Measurements from ENCODE around the gene SOX5.
"Not testable (repeated sequence)": the region's sequence is repeated elsewhere in the genome, so short reads cannot be mapped to it uniquely, and the experiment has no call there.

The SOX5 gene

DNA sequence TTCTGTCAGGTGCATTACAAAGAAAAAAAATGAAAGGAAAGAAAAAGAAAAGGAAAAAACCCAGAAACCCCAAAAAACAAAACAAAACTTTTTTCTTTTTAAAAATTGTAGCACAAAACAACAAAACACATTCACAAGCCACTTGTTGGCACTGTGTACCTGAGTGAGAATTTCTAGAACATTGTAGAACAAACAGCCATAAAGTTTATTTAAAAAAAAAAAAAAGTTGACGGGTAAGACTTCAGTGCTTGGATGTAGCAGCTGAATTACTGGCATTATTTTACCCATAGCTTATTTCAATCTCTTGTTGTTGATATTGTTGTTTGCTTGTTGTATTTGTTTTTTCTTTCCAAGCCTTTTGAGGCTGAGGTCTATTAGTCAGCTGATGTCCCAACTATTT, 415.8 kb downstream of the SOX5 start:
- no peak for DNase-seq

DNA sequence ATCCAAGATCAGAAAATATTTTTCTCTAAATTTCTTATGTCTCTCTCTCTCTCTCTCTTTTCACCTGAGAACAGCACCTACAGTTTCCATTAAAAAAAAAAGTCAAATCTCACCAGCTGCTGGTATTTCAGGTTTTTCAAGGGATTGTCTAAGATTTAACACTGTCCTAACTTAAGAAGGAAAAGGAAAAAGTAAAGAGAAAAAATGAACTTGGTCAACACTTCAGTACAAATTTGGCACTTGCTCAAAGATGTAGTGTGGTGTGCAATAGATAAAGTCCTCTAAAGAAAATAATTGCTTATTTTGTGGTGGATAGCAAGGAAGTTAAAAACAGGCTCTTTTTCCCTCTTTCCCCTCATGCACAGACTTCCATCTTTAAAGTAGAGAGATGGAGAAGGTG, 416.2 kb downstream of the SOX5 start:
- DNase-seq = no peak

DNA sequence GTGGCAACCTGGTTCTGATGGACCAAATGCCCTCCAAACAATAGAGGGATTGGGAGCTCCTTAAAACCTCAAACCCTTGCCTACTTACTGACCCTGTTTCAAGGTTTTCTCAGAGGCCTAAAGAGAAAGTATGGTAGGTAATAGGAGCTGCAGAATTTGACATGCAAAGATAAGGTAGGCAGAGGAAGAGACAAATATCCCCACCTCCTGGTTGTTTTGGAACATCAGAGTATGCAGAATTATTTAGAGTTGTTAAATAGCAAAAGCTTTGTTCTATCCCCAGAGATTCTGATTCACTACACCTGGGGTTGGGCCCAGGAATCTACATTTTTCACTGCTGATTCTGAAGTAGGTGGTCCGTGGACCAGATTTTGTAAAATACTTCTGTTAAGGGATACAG, 421.2 kb downstream of the SOX5 start:
- DNase-seq = no peak

DNA sequence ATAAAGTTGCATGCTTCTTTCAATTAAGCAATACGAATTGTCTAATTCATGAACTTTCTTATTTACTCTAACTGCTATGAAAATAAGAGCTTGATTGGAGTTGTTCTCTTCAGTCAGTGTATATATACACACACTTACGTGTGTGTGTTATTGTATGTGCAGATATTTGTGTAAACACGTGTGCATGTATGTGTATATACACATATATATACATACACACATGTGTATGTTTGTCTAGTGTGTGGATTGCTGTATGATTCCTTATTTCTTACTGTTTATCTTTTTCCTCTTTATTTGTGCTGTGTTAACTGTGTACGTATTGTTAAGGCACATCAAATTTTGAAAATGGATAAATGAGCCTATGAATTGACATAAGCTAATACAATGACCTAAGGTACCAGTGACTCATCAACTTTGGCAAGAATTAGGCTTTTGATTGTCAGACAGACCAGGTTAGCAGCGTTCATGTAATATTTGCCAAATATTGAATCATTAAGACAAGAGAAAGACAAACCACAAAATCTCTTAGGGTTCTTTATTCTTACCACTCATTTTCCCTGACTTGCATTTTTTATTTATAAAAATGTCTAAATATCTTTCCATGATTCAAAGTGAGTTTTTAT, 423.9 kb downstream of the SOX5 start:
- no peak for DNase-seq

DNA sequence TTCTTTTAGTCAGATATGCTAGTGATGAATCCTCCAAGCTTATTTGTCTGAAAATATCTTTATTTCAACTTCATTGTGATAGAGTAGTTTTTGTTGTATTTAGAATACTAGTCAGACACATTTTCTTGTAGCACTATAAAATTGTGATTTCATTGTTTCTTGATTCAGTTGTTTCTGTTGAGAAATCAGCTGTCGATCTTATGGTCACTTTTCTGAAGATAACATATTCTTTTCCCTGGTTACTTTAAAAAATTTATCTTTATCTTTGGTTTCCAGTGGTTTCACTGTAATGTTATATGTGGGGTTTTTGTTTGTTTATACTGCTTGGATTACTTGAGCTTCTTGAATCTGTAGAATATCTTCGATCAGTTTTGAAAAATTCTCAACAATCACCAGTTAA, 426.1 kb downstream of the SOX5 start:
- DNase-seq = no peak

DNA sequence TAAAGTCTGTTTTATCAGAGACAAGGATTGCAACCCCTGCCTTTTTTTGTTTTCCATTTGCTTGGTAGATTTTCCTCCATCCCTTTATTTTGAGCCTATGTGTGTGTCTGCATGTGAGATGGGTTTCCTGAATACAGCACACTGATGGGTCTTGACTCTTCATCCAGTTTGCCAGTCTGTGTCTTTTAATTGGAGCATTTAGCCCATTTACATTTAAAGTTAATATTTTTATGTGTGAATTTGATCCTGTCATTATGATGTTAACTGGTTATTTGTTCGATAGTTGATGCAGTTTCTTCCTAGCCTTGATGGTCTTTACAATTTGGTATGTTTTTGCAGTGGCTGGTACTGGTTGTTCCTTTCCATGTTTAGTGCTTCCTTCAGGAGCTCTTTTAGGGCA, 430.0 kb downstream of the SOX5 start:
- DNase-seq = not testable (repeated sequence)

DNA sequence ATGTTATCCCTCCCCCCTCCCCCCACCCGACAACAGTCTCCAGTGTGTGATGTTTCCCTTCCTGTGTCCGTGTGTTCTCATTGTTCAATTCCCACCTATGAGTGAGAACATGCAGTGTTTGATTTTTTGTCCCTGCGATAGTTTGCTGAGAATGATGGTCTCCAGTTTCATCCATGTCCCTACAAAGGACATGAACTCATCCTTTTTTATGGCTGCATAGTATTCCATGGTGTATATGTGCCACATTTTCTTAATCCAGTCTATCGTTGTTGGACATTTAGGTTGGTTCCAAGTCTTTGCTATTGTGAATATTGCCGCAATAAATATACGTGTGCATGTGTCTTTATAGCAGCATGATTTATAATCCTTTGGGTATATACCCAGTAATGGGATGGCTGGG, 433.7 kb downstream of the SOX5 start:
- DNase-seq = not testable (repeated sequence)

DNA sequence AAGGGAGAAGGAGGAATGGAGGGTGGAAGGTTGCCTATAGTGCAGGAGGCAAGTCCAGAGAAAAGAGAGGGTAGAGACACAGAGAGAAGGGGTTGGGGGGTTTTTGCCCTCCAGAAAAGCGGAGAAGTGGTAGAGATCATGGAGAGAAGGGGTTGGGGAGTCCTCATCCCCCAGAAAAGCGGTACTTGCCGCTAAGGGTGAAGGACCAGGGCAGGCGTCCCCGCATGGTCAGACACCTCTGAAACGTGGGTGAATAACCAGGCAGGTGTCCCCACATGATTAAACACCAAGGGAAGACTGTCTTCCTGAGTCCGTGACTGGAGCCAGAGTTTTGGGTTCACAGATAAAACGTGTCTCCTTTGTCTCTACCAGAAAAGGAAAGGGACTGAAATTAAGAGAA, 439.0 kb downstream of the SOX5 start:
- DNase-seq = no peak

DNA sequence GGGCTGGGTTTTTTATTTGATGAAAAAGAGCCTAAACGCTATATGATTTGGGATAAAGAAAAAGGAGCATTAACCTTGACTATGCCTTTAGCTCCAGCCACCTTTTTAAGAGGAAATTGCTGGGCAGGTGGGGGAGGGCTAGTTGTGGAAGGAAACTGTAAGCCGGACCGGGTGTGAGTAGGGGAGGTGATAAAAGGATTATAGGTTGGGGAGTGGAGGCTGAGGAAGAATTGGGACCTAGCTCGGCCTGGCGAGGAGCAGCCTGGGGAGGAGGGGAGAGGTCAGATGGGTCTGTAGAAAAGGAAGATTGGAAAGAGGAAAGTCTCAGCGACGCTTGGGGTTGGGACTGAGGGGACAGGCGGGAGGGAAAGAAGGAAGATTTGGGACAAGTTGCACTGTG, 439.6 kb downstream of the SOX5 start:
- not testable (repeated sequence) for DNase-seq

DNA sequence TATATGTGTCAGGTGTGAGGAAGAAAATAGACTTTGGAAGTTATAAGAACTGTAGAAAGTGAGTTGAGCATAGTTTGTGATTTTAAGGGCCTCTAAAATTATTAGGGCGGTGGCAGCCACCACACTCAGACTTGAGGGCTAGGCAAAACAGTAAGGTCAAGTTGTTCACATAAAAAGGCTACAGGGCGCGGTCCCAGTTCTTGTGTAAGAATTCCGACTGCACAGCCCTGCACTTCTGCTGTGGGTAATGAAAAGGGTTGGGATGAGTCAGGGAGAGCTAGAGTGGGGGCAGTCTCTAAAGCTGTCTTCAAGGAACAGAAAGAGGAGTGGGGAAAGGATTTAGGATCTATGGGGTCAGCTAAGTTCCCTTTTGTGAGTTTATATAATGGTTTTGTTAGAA, 441.7 kb downstream of the SOX5 start:
- DNase-seq = not testable (repeated sequence)

DNA sequence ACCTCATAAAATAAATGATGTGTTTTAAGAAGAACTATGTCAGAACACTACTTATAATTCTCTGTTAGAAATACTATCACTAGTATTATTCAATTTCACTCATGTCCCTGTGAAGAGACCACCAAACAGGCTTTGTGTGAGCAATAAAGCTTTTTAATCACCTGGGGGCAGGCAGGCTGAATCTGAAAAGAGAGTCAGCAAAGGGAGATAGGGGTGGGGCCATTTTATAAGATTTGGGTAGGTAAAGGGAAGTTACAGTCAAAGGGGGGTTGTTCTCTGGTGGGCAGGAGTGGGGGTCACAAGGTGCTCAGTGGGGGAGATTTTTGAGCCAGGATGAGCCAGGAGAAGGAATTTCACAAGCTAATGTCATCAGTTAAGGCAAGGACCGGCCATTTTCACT, 443.7 kb downstream of the SOX5 start:
- not testable (repeated sequence) for DNase-seq

DNA sequence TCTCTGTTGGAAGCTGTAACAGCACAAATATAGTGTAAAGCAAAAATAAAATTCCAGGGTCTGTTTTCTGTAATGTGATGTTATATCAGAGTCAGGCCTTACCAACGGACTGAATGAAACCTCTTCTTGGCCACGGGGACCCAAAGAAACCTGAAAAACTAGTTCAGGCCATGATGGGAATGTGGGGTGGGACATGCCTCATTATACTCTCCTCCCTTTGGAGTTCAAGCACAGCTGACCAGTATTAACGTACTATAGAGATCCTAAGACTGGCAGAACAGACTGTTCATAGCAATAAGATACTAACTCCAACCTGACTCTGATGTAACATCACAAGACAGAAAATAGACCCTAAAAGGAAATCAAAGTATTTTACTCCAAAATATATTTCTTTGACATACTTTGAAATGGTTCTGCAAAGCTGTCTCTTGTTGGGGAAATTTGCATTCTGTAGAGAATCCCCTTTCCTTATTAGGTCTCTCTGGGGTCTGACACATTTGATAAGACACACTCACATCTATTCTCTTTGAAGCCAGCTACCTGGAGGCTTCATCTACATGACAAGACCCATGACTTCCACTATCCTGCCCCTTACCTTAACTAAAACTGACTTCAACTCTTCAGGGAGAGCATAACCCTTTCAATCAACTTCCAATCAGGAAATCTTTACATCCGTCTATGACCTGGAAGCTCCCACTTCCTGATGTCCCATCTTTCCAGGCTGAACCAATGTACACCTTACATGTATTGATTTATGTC, 444.6 kb downstream of the SOX5 start:
- no peak for DNase-seq

DNA sequence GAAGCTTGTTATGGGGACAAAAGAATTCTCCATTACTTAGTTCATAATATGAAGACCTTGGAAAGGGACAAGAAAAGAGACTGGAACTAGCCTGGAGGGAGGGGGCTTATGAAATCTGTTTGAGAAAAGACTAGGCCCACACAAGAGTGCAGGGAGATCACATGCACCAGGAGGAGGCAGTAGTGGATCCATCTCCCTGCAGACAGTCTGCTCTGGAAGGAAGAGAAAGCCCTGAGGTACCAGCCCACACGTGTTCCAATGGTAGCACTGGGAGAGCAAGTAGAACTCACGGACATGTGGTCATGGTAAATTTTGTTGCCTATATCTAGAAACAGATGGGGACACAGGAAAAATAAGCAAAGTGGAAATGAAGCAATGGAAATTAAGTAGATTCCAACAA, 445.4 kb downstream of the SOX5 start:
- no peak for DNase-seq

DNA sequence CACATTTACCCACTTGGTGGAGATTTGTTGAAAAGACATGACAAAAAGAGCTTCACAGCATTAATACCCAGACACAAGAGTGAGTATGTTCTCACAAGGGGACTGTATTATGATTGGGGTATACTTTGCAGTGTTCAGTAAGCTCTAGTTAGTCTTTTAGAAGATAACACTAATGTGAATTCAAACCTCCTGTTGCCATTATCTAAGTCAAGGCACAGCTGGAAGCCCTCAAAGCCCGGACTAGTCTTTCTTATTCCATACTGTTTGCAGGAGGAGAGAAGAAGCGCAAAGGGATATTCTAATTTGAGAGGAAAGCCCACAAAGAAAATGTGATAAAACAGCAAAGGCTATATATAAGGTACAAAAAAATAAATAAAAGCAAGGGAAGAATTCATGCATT, 445.9 kb downstream of the SOX5 start:
- no peak for DNase-seq

DNA sequence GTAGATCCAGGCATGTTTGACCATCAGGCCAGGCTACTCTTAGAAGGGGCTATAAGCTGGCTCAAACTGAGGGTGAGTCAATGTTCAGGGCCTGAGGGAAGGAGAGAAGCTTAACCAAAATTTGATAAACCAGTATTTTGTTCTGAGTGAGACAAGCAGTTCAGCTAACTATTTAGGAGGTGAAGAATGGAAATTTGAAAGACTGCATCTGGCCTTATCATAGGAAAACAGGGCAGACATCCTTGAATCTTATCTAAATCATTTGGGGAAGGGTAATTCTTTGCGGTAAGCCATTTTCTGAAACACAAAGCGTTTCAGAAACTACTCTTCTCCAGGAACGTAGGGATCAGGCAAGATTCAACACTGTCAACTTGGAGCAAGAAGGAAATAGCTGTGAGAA, 447.2 kb downstream of the SOX5 start:
- DNase-seq = no peak

DNA sequence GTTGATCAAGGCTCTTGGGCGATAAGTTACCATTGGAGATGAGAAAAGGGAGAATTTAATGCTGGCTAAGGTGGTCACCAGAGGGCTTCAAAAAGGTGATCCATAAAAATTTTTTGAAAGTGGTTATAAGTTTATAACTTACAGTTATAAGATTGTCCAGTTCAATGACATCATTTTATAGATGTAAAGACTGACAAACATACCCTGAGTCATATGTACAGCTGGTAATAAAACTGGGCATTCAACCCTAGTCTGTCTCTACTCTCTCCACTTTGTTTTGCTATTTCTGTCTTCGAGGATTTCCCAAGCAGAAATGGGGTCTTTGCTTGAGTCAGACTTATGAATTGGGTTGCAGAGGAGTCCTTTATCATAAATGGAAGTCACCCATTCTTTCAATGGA, 454.0 kb downstream of the SOX5 start:
- no peak for DNase-seq

DNA sequence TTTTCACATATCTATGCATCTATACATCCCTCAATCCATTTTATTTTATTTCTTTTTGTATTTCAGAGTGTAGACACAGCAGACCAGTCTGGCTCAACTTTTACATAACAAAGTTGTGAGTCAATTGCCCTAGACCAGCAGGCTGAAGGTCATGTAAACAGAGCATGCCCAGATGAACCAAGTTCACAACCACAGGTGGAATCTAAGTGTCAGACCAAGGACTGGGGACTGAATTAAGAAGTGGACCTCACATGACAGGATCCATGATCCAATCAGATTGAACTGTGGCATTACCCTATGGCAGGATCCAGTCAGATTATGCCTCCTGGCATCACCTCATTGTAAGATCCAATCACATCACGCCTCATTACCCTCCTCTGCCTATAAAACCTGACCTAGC, 455.8 kb downstream of the SOX5 start:
- DNase-seq = no peak

DNA sequence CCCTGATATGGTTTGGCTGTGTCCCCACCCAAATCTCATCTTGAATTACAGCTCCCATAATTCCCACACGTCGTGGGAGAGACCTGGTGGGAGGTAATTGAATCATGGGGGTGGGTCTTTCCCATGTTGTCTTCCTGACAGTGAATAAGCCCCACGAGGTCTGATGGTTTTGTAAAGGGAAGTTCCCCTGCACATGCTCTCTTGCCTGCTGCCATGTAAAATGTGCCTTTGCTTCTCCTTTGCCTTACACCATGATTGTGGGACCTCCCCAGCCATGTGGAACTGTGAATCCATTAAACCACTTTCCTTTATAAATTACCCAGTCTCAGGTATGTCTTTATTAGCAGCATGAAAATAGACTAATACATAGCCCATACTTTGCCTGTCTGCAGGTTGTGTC, 458.4 kb downstream of the SOX5 start:
- not testable (repeated sequence) for DNase-seq

DNA sequence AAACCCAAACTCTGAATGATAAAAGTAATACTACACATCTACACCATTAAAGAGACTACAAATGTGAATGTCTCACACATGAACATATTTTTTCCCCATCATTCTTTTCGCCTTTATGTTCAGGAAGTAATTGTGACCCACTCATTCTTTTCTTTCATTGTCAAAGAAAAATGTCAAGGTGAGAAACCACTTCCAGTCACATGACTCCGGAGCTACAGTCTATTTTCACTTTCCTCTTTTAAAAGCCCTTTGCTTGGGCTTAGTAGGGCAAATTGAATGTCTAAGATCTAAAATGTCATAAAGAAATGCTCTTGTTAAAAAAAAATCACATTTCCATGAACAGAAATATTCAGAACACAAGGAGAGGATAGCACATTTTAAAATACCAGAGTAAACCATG, 461.3 kb downstream of the SOX5 start:
- no peak for DNase-seq

DNA sequence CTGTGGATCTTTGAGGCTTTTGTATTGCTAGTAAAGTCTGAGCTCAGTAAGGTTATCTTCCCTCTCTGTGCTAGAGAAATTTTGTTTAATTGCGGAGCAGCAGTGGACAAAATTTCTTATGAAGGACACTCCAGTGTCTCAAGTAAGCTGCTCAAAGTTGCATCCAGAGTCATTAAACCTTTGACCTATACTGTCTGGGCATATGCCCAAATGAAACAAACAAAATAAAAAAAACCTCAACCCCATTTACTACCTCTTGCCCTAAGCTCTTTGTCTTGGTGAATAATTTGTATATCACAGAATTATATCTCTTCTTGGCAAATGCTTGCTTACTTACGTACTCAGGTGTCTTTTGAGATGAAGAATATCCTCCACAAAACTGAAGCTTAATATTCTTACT, 465.2 kb downstream of the SOX5 start:
- DNase-seq = no peak

DNA sequence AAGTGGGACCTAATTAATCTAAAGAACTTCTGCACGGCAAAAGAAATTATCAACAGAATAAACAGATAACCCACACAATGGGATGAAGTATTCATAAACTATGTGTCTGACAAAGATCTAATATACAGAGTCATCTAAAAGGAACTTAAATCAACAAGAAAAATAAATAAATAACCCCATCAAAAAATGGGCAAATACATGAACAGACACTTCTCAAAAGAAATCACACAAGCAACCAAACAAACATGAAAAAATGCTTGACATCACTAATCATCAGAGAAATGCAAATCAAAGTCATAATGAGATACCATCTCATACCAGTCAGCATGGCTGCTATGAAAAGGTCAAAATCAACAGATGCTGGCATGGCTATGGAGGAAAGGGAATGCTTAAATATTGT, 466.9 kb downstream of the SOX5 start:
- no peak for DNase-seq

Measured in activated naive CD4-positive, alpha-beta T cell (primary cell).